ENCODE measurements around the gene FGFR3.

Gene FGFR3

DNA sequence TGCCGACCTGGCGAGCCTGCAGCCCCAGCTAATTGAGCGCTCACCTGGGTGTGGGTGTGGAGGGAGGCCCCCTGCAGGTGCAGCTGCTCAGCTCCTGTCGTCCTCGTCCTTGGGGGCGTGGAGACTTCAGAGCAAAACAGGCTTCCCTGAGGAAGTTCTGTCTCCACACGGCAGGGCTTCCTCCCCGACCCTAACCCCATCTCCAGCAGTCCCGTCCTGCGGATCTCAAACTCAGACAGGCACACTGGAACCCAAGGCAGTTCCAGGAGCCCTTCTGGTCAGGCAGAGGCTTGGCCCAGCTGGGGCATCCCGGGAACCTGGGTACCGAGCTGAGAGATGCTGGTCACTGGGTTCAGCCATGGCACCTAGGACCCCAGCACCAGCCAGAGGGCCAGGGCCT, 47.4 kb upstream of the FGFR3 start:
- H3K4me3 ChIP-seq (ENCODE audit: low read depth, low read length) = no peak overlapping the region
- TF ChIP-seq POLR2A (IDR thresholded peaks at IDR 0.05; ENCODE audit: extremely low read depth, insufficient read length) (no peak), CTCF (IDR thresholded peaks at IDR 0.05; ENCODE audit: low read depth, low read length) (no peak), MYC (IDR thresholded peaks at IDR 0.05; ENCODE audit: low read depth, low read length) (no peak)
- TF ChIP-seq, protein P1, sequence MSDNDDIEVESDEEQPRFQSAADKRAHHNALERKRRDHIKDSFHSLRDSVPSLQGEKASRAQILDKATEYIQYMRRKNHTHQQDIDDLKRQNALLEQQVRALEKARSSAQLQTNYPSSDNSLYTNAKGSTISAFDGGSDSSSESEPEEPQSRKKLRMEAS (IDR thresholded peaks at IDR 0.05; ENCODE audit: low read depth, low read length) = no peak
- no peak for DNase-seq (ENCODE audit: low read depth)

DNA sequence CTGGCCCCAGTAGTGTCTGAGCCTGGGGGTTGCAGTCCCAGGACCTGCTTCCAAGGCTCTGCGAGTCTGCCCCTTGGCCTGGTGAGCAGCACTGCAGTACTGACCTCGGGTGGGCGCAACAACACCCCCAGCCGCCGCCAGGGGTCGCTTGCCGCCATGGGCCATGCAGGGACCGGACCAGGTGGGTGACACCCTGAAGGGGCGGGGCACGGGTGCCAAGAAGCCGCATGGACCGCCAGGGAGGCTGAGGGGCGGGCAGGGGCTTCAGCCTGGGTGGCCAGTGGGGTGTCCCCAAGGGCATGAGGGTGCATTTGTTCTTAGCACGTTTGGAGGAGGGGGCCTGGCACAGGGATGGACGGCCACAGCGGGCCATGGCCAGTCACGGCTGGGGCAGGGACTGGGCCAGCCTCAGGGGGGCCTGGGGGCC, 46.8 kb upstream of the FGFR3 start:
- TF ChIP-seq CTCF (IDR thresholded peaks at IDR 0.05; ENCODE audit: low read depth, low read length) = peak; percentile 92
- TF ChIP-seq, protein P1 (IDR thresholded peaks at IDR 0.05; ENCODE audit: low read depth, low read length) = no peak
- peak; percentile 32; the same call in 1 of the 2 replicates for TF ChIP-seq MYC (IDR thresholded peaks at IDR 0.05; ENCODE audit: low read depth, low read length)
- DNase-seq (ENCODE audit: low read depth) = peak; percentile 88
- no peak overlapping the region for H3K4me3 ChIP-seq (ENCODE audit: low read depth, low read length)

- no peak for DNase-seq (ENCODE audit: low read depth)
- no peak for TF ChIP-seq CTCF (IDR thresholded peaks at IDR 0.05; ENCODE audit: low read depth, low read length)
- no peak for TF ChIP-seq MYC (IDR thresholded peaks at IDR 0.05; ENCODE audit: low read depth, low read length)
- no peak for TF ChIP-seq POLR2A (IDR thresholded peaks at IDR 0.05; ENCODE audit: extremely low read depth, insufficient read length)
- H3K4me3 ChIP-seq (ENCODE audit: low read depth, low read length) = no peak overlapping the region
Measured at GRCh38 chr4:1746919-1747602, 46.0 kb upstream of the FGFR3 start.

GRCh38 chr4:1747603-1747967, 45.5 kb upstream of the FGFR3 start:
- H3K4me3 ChIP-seq (ENCODE audit: low read depth, low read length) = no peak overlapping the region
- TF ChIP-seq, protein P1 (IDR thresholded peaks at IDR 0.05; ENCODE audit: low read depth, low read length) = no peak
- TF ChIP-seq CTCF (IDR thresholded peaks at IDR 0.05; ENCODE audit: low read depth, low read length) (no peak), POLR2A (IDR thresholded peaks at IDR 0.05; ENCODE audit: extremely low read depth, insufficient read length) (no peak), MYC (IDR thresholded peaks at IDR 0.05; ENCODE audit: low read depth, low read length) (no peak)
- no peak for DNase-seq (ENCODE audit: low read depth)

GRCh38 chr4:1748465-1748995, 44.6 kb upstream of the FGFR3 start:
- H3K4me3 ChIP-seq (ENCODE audit: low read depth, low read length) = no peak overlapping the region
- peak; percentile 92 for TF ChIP-seq CTCF (IDR thresholded peaks at IDR 0.05; ENCODE audit: low read depth, low read length)
- peak; percentile 47; the same call in 1 of the 2 replicates for TF ChIP-seq MYC (IDR thresholded peaks at IDR 0.05; ENCODE audit: low read depth, low read length)
- no peak for TF ChIP-seq POLR2A (IDR thresholded peaks at IDR 0.05; ENCODE audit: extremely low read depth, insufficient read length)
- TF ChIP-seq, protein P1 (IDR thresholded peaks at IDR 0.05; ENCODE audit: low read depth, low read length) = no peak; the same call in 1 of the 2 replicates
- DNase-seq (ENCODE audit: low read depth) = peak; percentile 92

Data from NB4 (cell line).